Right lobe of liver (tissue), 6 donors: ENCODE data around the gene COL1A2. TPM values are rescaled to one million over a fixed set of nuclear protein-coding genes. Genes with fewer than 3 reads are reported as not detected.

ENCODE experiments used
- ATAC-seq, 4 donors: fragments of 200-7000 bp; cut with Tn5 transposase; one replicate each; pipeline ENCODE4 v1.9.1; 2020; ENCODE audit warnings: mild to moderate bottlenecking in 4 of 4, moderate library complexity in 4 of 4
- DNase-seq, 3 donors: peaks; one replicate each; pipeline ENCODE4 v3.0.0-alpha.2; 2020
- H3K27ac ChIP-seq, 3 donors: fragments of 200-600 bp; one replicate each; pipeline ENCODE4 v1.8.0; 2022
- H3K27me3 ChIP-seq, 2 donors: fragments of 200-600 bp; one replicate each; pipeline ENCODE4 v1.8.0; 2022
- H3K36me3 ChIP-seq, 4 donors: fragments of 200-600 bp; sonication (generic) in 1 of 4; one replicate each; pipeline versions ENCODE4 v1.5.1 to v1.8.0; 2017 to 2022; ENCODE audit warnings: control low read depth in 1 of 4
- H3K4me1 ChIP-seq, 4 donors: fragments of 200-600 bp; sonication (generic) in 1 of 4; one replicate each; pipeline versions ENCODE4 v1.5.1 to v1.8.0; 2017 to 2022; ENCODE audit warnings: control low read depth in 1 of 4
- H3K4me3 ChIP-seq, 3 donors: fragments of 200-600 bp; one replicate each; pipeline ENCODE4 v1.8.0; 2022
- H3K9me3 ChIP-seq, 4 donors: fragments of 200-600 bp; sonication (generic) in 1 of 4; one replicate each; pipeline versions ENCODE4 v1.5.1 to v1.8.0; 2017 to 2022; ENCODE audit warnings: control low read depth in 1 of 4
- CTCF ChIP-seq, 4 donors: fragments of 200-600 bp in 3 of 4; fragments of 450-650 bp in 1 of 4; IDR thresholded peaks; one replicate each; pipeline versions ENCODE4 v1.5.1 to v1.8.0; 2016 to 2022; ENCODE audit warnings: antibody characterized with exemption in 4 of 4, mild to moderate bottlenecking in 2 of 4
- POLR2A ChIP-seq: fragments of 450-650 bp; IDR thresholded peaks from one replicate; pipeline ENCODE4 v1.6.1; 2017; ENCODE audit warnings: antibody characterized with exemption, mild to moderate bottlenecking
- WGBS: methylation state at CpG from one replicate; pipeline ENCODE4 v1.1.6; 2018; ENCODE audit warnings: low coverage, low lambda C conversion rate; ENCODE audit not compliant: insufficient coverage; ENCODE audit errors: missing lambda C conversion rate; 5-methylcytosine and 5-hydroxymethylcytosine counted together
- intact Hi-C, 2 donors: fragments of 100-400 bp; cut with DNase I; formaldehyde crosslinking; loops; one replicate each; pipeline versions ENCODE4 v1.11.2 to v1.14.1; 2022
- total RNA-seq, 6 experiments: library from RNA; depleted of rRNA in 2 of 6; stranded (reverse); fragments of >200 nt in 2 of 6; fragmentation: NEBNext Ultra II Directional in 3 of 6; extraction: Animal tissue kit (Norgen Biotek cat#: 25700) in 3 of 6; gene quantifications; one replicate each; pipeline versions ENCODE4 v1.1.0 to v1.2.4, GENCODE V29; 2016 to 2023
- donor health status: DM: no; HTN: yes; CAD: no.
- donor health status: DM: no; HTN: no; CAD: no.
- donor health status: DM: no; HTN: no; CAD: no.
- donor health status: DM: no; HTN: yes; CAD: no.
- donor health status: DM: no; HTN: yes; CAD: no.

COL1A2 gene
- total RNA-seq, 6 experiments from 2014 or later, result 5.6 to 49.8 (median 18.4) TPM

GRCh38 chr7:94422827-94423460 lies 28.2 kb downstream of the COL1A2 start:
- Histone ChIP-seq H3K27ac (no peak overlapping the region), H3K36me3 (no peaks in the 10 kb centered on the region), H3K9me3 (no peaks in the 10 kb centered on the region), H3K4me3 (no peak overlapping the region), H3K4me1 (no peaks in the 10 kb centered on the region), H3K27me3 (no peaks in the 10 kb centered on the region)
- ATAC-seq (no peak), DNase-seq (no peak)
- WGBS, result 73% methylated on average over 5 of the region's 5 CpGs
- intact Hi-C loops, result no loop called here
- TF ChIP-seq POLR2A, result no peak
- TF ChIP-seq CTCF (IDR thresholded peaks at IDR 0.05), result no peak

- Histone ChIP-seq H3K27ac (no peak overlapping the region), H3K4me1 (no peaks in the 10 kb centered on the region), H3K27me3 (no peaks in the 10 kb centered on the region), H3K4me3 (no peak overlapping the region), H3K36me3 (no peaks in the 10 kb centered on the region), H3K9me3 (no peaks in the 10 kb centered on the region)
- DNase-seq (no peak), ATAC-seq (no peak)
- TF ChIP-seq POLR2A, result no peak
- TF ChIP-seq CTCF (IDR thresholded peaks at IDR 0.05), result no peak
- intact Hi-C loops, result no loop called here
- 63% methylated on average over 5 of the region's 5 CpGs for WGBS
Measured at GRCh38 chr7:94423863-94424735, 29.4 kb downstream of the COL1A2 start.

DNA sequence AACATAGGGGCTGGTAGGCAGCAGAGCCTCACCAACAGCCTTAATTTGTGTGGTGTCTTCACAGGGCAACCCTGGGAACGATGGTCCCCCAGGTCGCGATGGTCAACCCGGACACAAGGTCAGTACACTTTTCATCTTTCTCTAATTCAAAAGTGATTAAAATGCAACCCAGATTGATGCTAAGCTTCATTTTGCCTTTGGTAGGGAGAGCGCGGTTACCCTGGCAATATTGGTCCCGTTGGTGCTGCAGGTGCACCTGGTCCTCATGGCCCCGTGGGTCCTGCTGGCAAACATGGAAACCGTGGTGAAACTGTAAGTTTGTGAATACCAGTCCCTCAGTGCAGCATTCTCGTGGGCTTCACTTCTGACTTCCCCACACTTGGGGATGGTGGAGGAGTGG lies 30.9 kb downstream of the COL1A2 start:
- ATAC-seq, result no peak

More for the DNA sequence above, 30.9 kb downstream of the COL1A2 start:
- TF ChIP-seq CTCF (IDR thresholded peaks at IDR 0.05) (no peak), POLR2A (no peak)
- Histone ChIP-seq H3K27me3 (no peaks in the 10 kb centered on the region), H3K4me1 (no peaks in the 10 kb centered on the region), H3K27ac (no peak overlapping the region), H3K9me3 (no peaks in the 10 kb centered on the region), H3K4me3 (no peak overlapping the region), H3K36me3 (no peaks in the 10 kb centered on the region)
- DNase-seq, result no peak
- intact Hi-C loops, result no loop called here
- 80% methylated on average over 8 of the region's 10 CpGs for WGBS
